OCI-LY7 (cell line): ENCODE results near the gene JAML.

Source experiments
- CTCF ChIP-seq: fragments of 200-600 bp; sonication (generic); conservative IDR thresholded peaks from 2 replicates; pipeline ENCODE4 v1.5.1; 2014; ENCODE audit warnings: mild to moderate bottlenecking, antibody characterized with exemption, low read length, moderate library complexity, mixed read lengths
- EZH2phosphoT487 ChIP-seq: fragments of 200-600 bp; sonication (generic); IDR thresholded peaks from 2 replicates; pipeline ENCODE4 v1.6.1; 2018; ENCODE audit warnings: low read depth, borderline replicate concordance, mild to moderate bottlenecking, mixed run types, antibody characterized with exemption, low read length, moderate library complexity, mixed read lengths

- TF ChIP-seq CTCF (no peak), EZH2phosphoT487 (no peak)
These were observed 4.5 kb upstream of the JAML start for GRCh38 chr11:118229274-118229847.
